GM12873 (cell line): ENCODE measurements around the gene NR1I2.

Source experiments
- TF ChIP-seq, protein P1 (sequence below): IDR thresholded peaks from 2 replicates; pipeline ENCODE4 v1.5.1; 2012; ENCODE audit warnings: low read depth, mild to moderate bottlenecking, moderate library complexity, low read length, control low read depth; ENCODE audit not compliant: insufficient read depth; ENCODE audit errors: missing control alignments

Gene NR1I2

DNA sequence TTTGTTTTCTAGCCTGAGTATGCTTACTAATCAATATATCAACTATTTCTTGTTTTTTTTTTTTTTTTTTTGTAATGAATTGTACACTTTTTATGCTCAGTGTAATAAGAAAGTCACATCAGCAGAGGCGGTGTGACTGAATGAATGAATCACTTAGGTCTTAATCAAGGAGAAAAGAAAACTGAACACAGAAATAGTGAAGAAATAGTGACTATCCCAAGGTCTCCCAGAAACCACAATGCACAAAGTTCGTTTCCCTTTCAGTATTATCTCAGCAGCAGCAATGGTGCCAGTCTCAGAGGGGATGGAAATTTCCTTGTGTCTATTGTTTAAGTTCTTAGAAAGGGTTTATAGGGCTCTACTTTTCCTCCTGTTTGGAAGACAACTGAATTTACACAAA lies 80.7 kb downstream of the NR1I2 start:
- TF ChIP-seq, protein P1, sequence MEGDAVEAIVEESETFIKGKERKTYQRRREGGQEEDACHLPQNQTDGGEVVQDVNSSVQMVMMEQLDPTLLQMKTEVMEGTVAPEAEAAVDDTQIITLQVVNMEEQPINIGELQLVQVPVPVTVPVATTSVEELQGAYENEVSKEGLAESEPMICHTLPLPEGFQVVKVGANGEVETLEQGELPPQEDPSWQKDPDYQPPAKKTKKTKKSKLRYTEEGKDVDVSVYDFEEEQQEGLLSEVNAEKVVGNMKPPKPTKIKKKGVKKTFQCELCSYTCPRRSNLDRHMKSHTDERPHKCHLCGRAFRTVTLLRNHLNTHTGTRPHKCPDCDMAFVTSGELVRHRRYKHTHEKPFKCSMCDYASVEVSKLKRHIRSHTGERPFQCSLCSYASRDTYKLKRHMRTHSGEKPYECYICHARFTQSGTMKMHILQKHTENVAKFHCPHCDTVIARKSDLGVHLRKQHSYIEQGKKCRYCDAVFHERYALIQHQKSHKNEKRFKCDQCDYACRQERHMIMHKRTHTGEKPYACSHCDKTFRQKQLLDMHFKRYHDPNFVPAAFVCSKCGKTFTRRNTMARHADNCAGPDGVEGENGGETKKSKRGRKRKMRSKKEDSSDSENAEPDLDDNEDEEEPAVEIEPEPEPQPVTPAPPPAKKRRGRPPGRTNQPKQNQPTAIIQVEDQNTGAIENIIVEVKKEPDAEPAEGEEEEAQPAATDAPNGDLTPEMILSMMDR, result no peak

DNA sequence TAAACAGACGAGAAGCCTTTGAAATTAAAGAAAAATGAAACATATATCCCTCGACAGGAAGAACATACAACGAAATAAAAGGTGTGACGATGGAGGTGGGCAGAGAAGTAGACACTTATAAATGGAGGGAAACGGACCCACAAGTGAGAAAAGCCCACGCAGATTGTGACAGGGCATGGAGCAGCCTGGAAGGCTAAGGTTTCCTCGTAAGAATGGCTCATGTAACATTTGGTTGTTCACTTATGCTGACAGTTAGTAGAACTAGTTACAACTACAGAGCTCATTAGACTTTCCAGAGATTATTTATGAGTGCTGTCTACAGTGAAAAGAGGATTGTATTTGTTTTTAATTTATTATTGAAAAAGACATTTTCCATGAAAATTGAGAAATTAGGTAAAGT lies 82.6 kb downstream of the NR1I2 start:
- TF ChIP-seq, protein P1, result no peak
